ENCODE measurements around the gene RFX7.

The RFX7 gene

GRCh38 chr15:56251315-56252095 is 7.8 kb upstream of the RFX7 start:
- Histone ChIP-seq H3K27me3 (ENCODE audit: control insufficient read depth, low read length) (no peaks in the 10 kb centered on the region), H3F3A (ENCODE audit: control insufficient read depth, insufficient read depth) (no peaks in the 10 kb centered on the region), H3K9me2 (replicated peaks; ENCODE audit: control insufficient read depth, low read length) (no peaks in the 10 kb centered on the region), H3K27ac (ENCODE audit: low read depth, low read length) (no peak overlapping the region), H3K9me3 (ENCODE audit: control insufficient read depth, insufficient read depth, low read length) (no peaks in the 10 kb centered on the region), H3K4me3 (ENCODE audit: low read length) (no peak overlapping the region), H3K79me2 (ENCODE audit: control insufficient read depth, low read length) (no peaks in the 10 kb centered on the region), H3K4me2 (ENCODE audit: low read length) (no peak overlapping the region), H4K20me1 (ENCODE audit: control insufficient read depth, insufficient read depth, low read depth, low read length) (no peaks in the 10 kb centered on the region), H3K4me1 (ENCODE audit: control insufficient read depth, low read length) (peaks cover 9% of the 10 kb centered on the region), H3K36me3 (ENCODE audit: control insufficient read depth, low read length) (no peaks in the 10 kb centered on the region)
- no peak for TF ChIP-seq CTCF (IDR thresholded peaks at IDR 0.05; ENCODE audit: low read depth, low read length, poor library complexity, severe bottlenecking)

GRCh38 chr15:56250626-56251025 is 6.9 kb upstream of the RFX7 start:
- TF ChIP-seq CTCF (IDR thresholded peaks at IDR 0.05; ENCODE audit: low read depth, low read length, poor library complexity, severe bottlenecking) = no peak
- no peak for TF ChIP-seq EZH2phosphoT487 (IDR thresholded peaks at IDR 0.05; ENCODE audit: borderline replicate concordance, low read length)

GRCh38 chr15:56249092-56249491 is 5.4 kb upstream of the RFX7 start:
- TF ChIP-seq EZH2phosphoT487 (IDR thresholded peaks at IDR 0.05; ENCODE audit: borderline replicate concordance, low read length) = no peak
- TF ChIP-seq CTCF (IDR thresholded peaks at IDR 0.05; ENCODE audit: low read depth, low read length, poor library complexity, severe bottlenecking) = peak; percentile 35
- Histone ChIP-seq H3K9me3 (ENCODE audit: control insufficient read depth, insufficient read depth, low read length) (no peaks in the 10 kb centered on the region), H3K4me2 (ENCODE audit: low read length) (no peak overlapping the region), H3K9me2 (replicated peaks; ENCODE audit: control insufficient read depth, low read length) (no peaks in the 10 kb centered on the region), H3K36me3 (ENCODE audit: control insufficient read depth, low read length) (no peaks in the 10 kb centered on the region), H3K4me3 (ENCODE audit: low read length) (no peak overlapping the region), H3F3A (ENCODE audit: control insufficient read depth, insufficient read depth) (peaks cover 12% of the 10 kb centered on the region), H3K27ac (ENCODE audit: low read depth, low read length) (no peak overlapping the region), H3K4me1 (ENCODE audit: control insufficient read depth, low read length) (peaks cover 29% of the 10 kb centered on the region), H4K20me1 (ENCODE audit: control insufficient read depth, insufficient read depth, low read depth, low read length) (no peaks in the 10 kb centered on the region), H3K27me3 (ENCODE audit: control insufficient read depth, low read length) (no peaks in the 10 kb centered on the region), H3K79me2 (ENCODE audit: control insufficient read depth, low read length) (peaks cover 12% of the 10 kb centered on the region)

More at GRCh38 chr15:56250626-56251025, 6.9 kb upstream of the RFX7 start:
- Histone ChIP-seq H3K27me3 (ENCODE audit: control insufficient read depth, low read length) (no peaks in the 10 kb centered on the region), H3K79me2 (ENCODE audit: control insufficient read depth, low read length) (no peaks in the 10 kb centered on the region), H3K36me3 (ENCODE audit: control insufficient read depth, low read length) (no peaks in the 10 kb centered on the region), H3K4me3 (ENCODE audit: low read length) (no peak overlapping the region), H3K9me3 (ENCODE audit: control insufficient read depth, insufficient read depth, low read length) (no peaks in the 10 kb centered on the region), H3K9me2 (replicated peaks; ENCODE audit: control insufficient read depth, low read length) (no peaks in the 10 kb centered on the region), H3K4me2 (ENCODE audit: low read length) (no peak overlapping the region), H3K27ac (ENCODE audit: low read depth, low read length) (no peak overlapping the region), H3K4me1 (ENCODE audit: control insufficient read depth, low read length) (peaks cover 16% of the 10 kb centered on the region), H3F3A (ENCODE audit: control insufficient read depth, insufficient read depth) (peaks cover 2% of the 10 kb centered on the region; the same call in 1 of the 2 replicates), H4K20me1 (ENCODE audit: control insufficient read depth, insufficient read depth, low read depth, low read length) (no peaks in the 10 kb centered on the region)

All from DOHH2 (cell line).